Measurements from ENCODE around the gene GZF1. TPM values are rescaled to one million over a fixed set of nuclear protein-coding genes. Genes with fewer than 3 reads are reported as not detected.

The GZF1 gene
- polyA plus RNA-seq, 1 of the 3 experiments (the other 2 are of a cell fraction), result 20.6 TPM

GRCh38 chr20:23343590-23343989 lies 18.4 kb upstream of the GZF1 start:
- Histone ChIP-seq H3K79me2 (ENCODE audit: insufficient read depth) (no peaks in the 10 kb centered on the region), H3K4me1 (ENCODE audit: control insufficient read depth in 1 of 2, insufficient read depth in 2 of 2, low read depth in 1 of 2, low read length in 1 of 2) (no peaks in the 10 kb centered on the region), H3K4me3 (ENCODE audit: low read depth in 2 of 2, low read length in 1 of 2) (no peak overlapping the region), H3K36me3 (replicated peaks in 1 of 2; ENCODE audit: control insufficient read depth in 1 of 2, insufficient read depth in 2 of 2, low read length in 1 of 2) (no peaks in the 10 kb centered on the region), H3F3A (replicated peaks; ENCODE audit: insufficient read depth) (no peaks in the 10 kb centered on the region), H3K27me3 (ENCODE audit: insufficient read depth) (peaks cover 31% of the 10 kb centered on the region; the same call in 1 of the 2 replicates), H3K4me2 (no peak overlapping the region), H3K9me3 (no peaks in the 10 kb centered on the region), H3K9ac (no peak overlapping the region), H2AFZ (ENCODE audit: low read depth) (no peak overlapping the region), H4K20me1 (ENCODE audit: insufficient read depth) (no peaks in the 10 kb centered on the region), H3K9me2 (no peaks in the 10 kb centered on the region), H3K27ac (ENCODE audit: low read depth in 2 of 2, low read length in 1 of 2) (no peak overlapping the region)
- TF ChIP-seq ELF1 (IDR thresholded peaks at IDR 0.05) (no peak), RFX5 (IDR thresholded peaks at IDR 0.05; ENCODE audit: low read length) (no peak), JUND (IDR thresholded peaks at IDR 0.05) (no peak), PBX3 (IDR thresholded peaks at IDR 0.05) (no peak), GABPA (IDR thresholded peaks at IDR 0.05; ENCODE audit: low read depth) (no peak), TAF1 (IDR thresholded peaks at IDR 0.05; ENCODE audit: borderline replicate concordance, low read depth, low read length) (no peak), YY1 (IDR thresholded peaks at IDR 0.05; ENCODE audit: low read depth) (no peak), USF2 (IDR thresholded peaks at IDR 0.05; ENCODE audit: borderline replicate concordance, low read depth, low read length) (no peak), ZBTB33 (IDR thresholded peaks at IDR 0.05; ENCODE audit: borderline replicate concordance, low read depth) (no peak), FOXM1 (IDR thresholded peaks at IDR 0.05; ENCODE audit: low read depth) (no peak), SIN3A (IDR thresholded peaks at IDR 0.05; ENCODE audit: borderline replicate concordance, low read depth, low read length) (no peak), EZH2phosphoT487 (IDR thresholded peaks at IDR 0.05; ENCODE audit: borderline replicate concordance, low read depth) (no peak)
- WGBS (ENCODE audit: low lambda C conversion rate), result 41% methylated on average over 1 of the region's 1 CpG
- ChIA-PET CTCF (interaction anchor here (9.0 kb wide), 1 partner anchor 652 kb away, joined by 131 read pairs; no protein-coding TSS in a partner anchor), POLR2A (no interaction called here)
- DNase-seq, result no peak

- POLR2A ChIA-PET, result no interaction called here
- no peak overlapping the region for H2AFZ ChIP-seq (ENCODE audit: low read depth)
- H3K9me2 ChIP-seq, result no peaks in the 10 kb centered on the region
- H3K9ac ChIP-seq, result no peak overlapping the region
- H3F3A ChIP-seq (replicated peaks; ENCODE audit: insufficient read depth), result peaks cover 3% of the 10 kb centered on the region
- H3K4me2 ChIP-seq, result no peak overlapping the region
- no peak for TF ChIP-seq FOXM1 (IDR thresholded peaks at IDR 0.05; ENCODE audit: low read depth)
- TF ChIP-seq RFX5 (IDR thresholded peaks at IDR 0.05; ENCODE audit: low read length), result no peak
- no peak for TF ChIP-seq GABPA (IDR thresholded peaks at IDR 0.05; ENCODE audit: low read depth)
- no peak for TF ChIP-seq NFIC (IDR thresholded peaks at IDR 0.05; ENCODE audit: borderline replicate concordance)
- no peak for TF ChIP-seq EP300 (IDR thresholded peaks at IDR 0.05; ENCODE audit: borderline replicate concordance in 1 of 2, low read depth in 1 of 2, low read length in 1 of 2)
- TF ChIP-seq TEAD4 (IDR thresholded peaks at IDR 0.05; ENCODE audit: borderline replicate concordance, insufficient read depth), result no peak
- TF ChIP-seq SIN3A (IDR thresholded peaks at IDR 0.05; ENCODE audit: borderline replicate concordance, low read depth, low read length), result no peak
- TF ChIP-seq TAF1 (IDR thresholded peaks at IDR 0.05; ENCODE audit: borderline replicate concordance, low read depth, low read length), result no peak
- TF ChIP-seq MEF2A (IDR thresholded peaks at IDR 0.05; ENCODE audit: borderline replicate concordance, low read depth), result no peak
- CTCF ChIA-PET, result interaction anchor here (9.0 kb wide), 1 partner anchor 653 kb away, joined by 131 read pairs; no protein-coding TSS in a partner anchor
- DNase-seq, result no peak
- no peak overlapping the region for H3K27ac ChIP-seq (ENCODE audit: low read depth in 2 of 2, low read length in 1 of 2)
- WGBS (ENCODE audit: low lambda C conversion rate), result 12% methylated on average over 3 of the region's 5 CpGs
- H3K79me2 ChIP-seq (ENCODE audit: insufficient read depth), result no peaks in the 10 kb centered on the region
- no peak overlapping the region for H3K4me3 ChIP-seq (ENCODE audit: low read depth in 2 of 2, low read length in 1 of 2)
- no peaks in the 10 kb centered on the region for H4K20me1 ChIP-seq (ENCODE audit: insufficient read depth)
- no peaks in the 10 kb centered on the region for H3K9me3 ChIP-seq
- H3K4me1 ChIP-seq (ENCODE audit: control insufficient read depth in 1 of 2, insufficient read depth in 2 of 2, low read depth in 1 of 2, low read length in 1 of 2), result peaks cover 2 to 3% of the 10 kb centered on the region in 2 experiments; a peak in 2 of 4 replicates
- H3K27me3 ChIP-seq (ENCODE audit: insufficient read depth), result peaks cover 31% of the 10 kb centered on the region; the same call in 1 of the 2 replicates
- H3K36me3 ChIP-seq (replicated peaks in 1 of 2; ENCODE audit: control insufficient read depth in 1 of 2, insufficient read depth in 2 of 2, low read length in 1 of 2), result no peaks in the 10 kb centered on the region
These were observed 17.6 kb upstream of the GZF1 start for GRCh38 chr20:23344336-23344735.

All from SK-N-SH (cell line).